ENCODE data around the gene EZR.

EZR gene

DNA sequence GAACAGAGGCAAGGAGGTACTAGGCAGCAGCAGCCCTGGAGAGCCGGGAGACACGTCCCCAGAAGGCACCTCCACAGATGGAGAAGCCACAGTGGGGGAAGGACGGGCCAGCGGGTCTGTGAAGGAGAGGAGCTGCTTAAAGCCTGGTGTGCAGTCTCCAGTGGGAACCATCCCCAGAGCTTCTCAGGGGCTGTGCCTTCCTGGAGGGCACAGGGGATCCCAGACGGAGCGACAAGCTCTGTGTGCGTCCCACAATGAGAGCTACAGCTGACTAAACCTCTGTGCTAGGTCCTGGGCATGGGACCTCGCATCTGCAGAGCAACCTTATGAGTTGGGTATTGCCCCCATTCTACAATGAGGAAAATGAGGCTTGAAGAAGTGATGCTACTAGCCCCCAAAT lies 50.7 kb downstream of the EZR start:
- TF ChIP-seq, protein P1, sequence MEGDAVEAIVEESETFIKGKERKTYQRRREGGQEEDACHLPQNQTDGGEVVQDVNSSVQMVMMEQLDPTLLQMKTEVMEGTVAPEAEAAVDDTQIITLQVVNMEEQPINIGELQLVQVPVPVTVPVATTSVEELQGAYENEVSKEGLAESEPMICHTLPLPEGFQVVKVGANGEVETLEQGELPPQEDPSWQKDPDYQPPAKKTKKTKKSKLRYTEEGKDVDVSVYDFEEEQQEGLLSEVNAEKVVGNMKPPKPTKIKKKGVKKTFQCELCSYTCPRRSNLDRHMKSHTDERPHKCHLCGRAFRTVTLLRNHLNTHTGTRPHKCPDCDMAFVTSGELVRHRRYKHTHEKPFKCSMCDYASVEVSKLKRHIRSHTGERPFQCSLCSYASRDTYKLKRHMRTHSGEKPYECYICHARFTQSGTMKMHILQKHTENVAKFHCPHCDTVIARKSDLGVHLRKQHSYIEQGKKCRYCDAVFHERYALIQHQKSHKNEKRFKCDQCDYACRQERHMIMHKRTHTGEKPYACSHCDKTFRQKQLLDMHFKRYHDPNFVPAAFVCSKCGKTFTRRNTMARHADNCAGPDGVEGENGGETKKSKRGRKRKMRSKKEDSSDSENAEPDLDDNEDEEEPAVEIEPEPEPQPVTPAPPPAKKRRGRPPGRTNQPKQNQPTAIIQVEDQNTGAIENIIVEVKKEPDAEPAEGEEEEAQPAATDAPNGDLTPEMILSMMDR (IDR thresholded peaks at IDR 0.05; ENCODE audit: extremely low read depth, insufficient read depth, missing control alignments) = no peak
- in situ Hi-C loops (cut with MboI; ENCODE audit: low pct_unique_long_range_greater_than_20kb, low sequenced_read_pairs, unreplicated experiment) = no loop called here
- DNase-seq (ENCODE audit: low spot score) = no peak

DNA sequence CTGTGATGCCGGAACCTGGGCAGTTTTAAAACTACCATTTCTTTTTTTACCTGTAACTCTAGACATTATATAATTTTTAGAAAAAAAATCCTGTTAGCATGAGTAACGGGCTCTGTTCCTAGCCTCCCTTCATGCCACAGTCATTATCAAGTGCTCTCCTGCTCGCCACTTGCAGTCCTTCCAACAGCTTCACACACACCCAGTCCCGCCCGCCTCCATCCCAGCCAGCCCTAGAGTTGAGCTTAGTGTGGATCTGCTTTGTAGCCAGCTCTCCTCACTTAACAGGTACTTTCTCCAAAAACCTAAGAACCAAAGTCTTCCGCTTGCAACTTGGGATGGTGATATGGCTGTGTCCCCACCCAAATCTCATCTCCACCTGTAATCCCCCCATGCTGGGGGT lies 51.5 kb downstream of the EZR start:
- DNase-seq (ENCODE audit: low spot score) = no peak
- TF ChIP-seq, protein P1 (IDR thresholded peaks at IDR 0.05; ENCODE audit: extremely low read depth, insufficient read depth, missing control alignments) = no peak
- in situ Hi-C loops (cut with MboI; ENCODE audit: low pct_unique_long_range_greater_than_20kb, low sequenced_read_pairs, unreplicated experiment) = no loop called here

DNA sequence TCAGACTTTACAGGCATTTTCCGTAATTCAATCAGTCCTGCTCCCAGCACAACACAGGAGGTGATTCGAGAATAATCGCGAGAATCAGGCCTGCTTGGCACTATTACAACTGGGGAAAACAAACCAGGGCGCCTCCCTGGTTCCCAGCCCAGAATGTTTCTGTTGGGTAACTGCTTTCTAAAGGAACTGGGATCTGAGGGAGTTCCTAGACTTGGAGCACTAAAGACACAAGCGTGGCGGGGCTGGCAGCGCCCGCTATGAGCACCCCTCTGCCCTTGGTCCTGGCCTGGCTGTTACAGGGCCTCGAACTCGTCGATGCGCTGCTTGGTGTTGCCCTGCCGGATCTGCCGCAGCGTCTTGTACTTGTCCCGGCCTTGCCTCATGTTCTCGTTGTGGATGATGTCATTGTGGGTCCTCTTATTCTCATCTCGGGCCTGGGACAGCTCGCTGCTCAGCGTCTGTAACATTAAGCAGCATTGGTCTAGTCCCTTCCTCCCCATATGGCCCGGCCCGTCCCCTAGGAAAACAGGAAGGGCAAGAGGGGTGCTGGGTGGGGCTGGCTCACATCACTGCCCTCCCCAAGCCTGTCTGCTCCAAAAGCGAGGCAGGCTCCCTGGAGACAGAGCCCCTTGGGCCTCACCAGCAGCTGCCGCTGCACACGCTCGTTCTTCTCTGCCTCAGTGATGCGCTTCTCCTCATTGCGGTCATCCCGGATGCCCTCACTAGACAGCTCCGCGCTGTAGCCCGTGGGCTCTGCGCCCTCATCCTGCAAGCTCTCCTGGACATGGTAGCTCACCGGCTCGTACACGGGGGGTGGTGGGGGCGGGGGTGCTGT lies 52.3 kb downstream of the EZR start:
- in situ Hi-C loops (cut with MboI; ENCODE audit: low pct_unique_long_range_greater_than_20kb, low sequenced_read_pairs, unreplicated experiment) = no loop called here
- no peak for DNase-seq (ENCODE audit: low spot score)
- TF ChIP-seq, protein P1 (IDR thresholded peaks at IDR 0.05; ENCODE audit: extremely low read depth, insufficient read depth, missing control alignments) = no peak

DNA sequence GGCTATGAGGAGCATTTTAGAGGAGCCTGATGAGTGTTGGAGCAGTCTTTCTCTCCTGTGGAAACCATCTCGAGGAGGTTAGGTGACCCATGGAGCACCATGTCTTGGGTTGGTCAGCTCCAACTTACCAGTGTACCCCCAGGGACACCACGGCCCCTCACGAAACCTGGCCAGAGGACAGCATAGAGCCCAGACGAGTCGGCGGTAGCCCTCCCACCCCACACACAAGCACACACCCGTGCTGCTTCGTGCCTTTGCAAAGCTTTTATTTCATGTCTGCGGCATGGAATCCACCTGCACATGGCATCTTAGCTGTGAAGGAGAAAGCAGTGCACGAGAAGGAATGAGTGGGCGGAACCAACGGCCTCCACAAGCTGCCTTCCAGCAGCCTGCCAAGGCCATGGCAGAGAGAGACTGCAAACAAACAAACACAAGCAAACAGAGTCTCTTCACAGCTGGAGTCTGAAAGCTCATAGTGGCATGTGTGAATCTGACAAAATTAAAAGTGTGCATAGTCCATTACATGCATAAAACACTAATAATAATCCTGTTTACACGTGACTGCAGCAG lies 53.6 kb downstream of the EZR start:
- DNase-seq (ENCODE audit: low spot score) = no peak
- in situ Hi-C loops (cut with MboI; ENCODE audit: low pct_unique_long_range_greater_than_20kb, low sequenced_read_pairs, unreplicated experiment) = no loop called here
- TF ChIP-seq, protein P1 (IDR thresholded peaks at IDR 0.05; ENCODE audit: extremely low read depth, insufficient read depth, missing control alignments) = no peak

DNA sequence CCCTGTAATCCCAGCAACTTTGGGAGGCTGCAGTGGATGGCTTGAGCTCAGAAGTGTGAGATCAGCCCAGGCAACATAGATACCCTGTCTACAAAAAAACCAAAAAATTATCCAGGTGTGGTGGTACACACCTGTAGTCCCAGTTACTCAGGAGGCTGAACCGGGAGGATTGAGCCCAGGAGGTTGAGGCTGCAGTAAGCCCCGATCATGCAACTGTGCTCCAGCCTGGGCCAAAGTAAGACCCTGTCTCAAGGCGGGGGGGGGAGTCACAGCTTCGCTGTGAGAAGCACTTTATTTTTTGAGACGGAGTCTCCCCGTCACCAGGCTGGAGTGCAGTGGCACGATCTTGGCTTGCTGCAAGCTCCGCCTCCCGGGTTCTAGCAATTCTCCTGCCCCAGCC lies 54.2 kb downstream of the EZR start:
- in situ Hi-C loops (cut with MboI; ENCODE audit: low pct_unique_long_range_greater_than_20kb, low sequenced_read_pairs, unreplicated experiment) = no loop called here
- no peak for DNase-seq (ENCODE audit: low spot score)
- TF ChIP-seq, protein P1 (IDR thresholded peaks at IDR 0.05; ENCODE audit: extremely low read depth, insufficient read depth, missing control alignments) = no peak

DNA sequence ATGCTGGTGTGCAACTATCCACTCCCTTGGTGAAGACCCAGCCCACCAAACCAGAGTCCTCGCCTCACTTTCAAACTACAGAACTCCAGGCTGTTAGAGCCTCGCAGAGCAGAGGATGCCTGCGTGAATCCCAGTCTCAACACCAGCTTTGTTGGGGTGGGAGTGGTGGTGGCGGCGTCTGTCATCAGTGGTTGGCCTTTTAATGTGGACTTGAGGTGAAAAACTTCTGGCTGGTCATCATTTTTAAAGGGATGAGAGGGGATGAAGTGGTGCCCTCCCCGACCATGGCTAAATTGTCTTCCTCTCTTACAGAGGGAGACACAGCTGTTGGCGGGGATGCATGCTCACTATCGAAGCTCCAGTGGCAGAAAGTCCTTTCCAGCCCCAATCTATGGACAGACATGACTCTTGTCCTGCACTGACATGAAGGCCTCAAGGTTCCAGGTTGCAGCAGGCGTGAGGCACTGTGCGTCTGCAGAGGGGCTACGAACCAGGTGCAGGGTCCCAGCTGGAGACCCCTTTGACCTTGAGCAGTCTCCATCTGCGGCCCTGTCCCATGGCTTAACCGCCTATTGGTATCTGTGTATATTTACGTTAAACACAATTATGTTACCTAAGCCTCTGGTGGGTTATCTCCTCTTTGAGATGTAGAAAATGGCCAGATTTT lies 54.9 kb downstream of the EZR start:
- DNase-seq (ENCODE audit: low spot score) = no peak
- in situ Hi-C loops (cut with MboI; ENCODE audit: low pct_unique_long_range_greater_than_20kb, low sequenced_read_pairs, unreplicated experiment) = no loop called here
- TF ChIP-seq, protein P1 (IDR thresholded peaks at IDR 0.05; ENCODE audit: extremely low read depth, insufficient read depth, missing control alignments) = no peak
